ENCODE data around the gene MYRIP.

MYRIP gene

GRCh38 chr3:40102182-40102581, 292.8 kb downstream of the MYRIP start:
- H3K36me3 ChIP-seq, result no peaks in the 10 kb centered on the region
- H3K27ac ChIP-seq, result no peak overlapping the region
- H3K4me3 ChIP-seq (ENCODE audit: low read depth in 1 of 2, low read length in 1 of 2), result no peak overlapping the region
- no peaks in the 10 kb centered on the region for H3K9me3 ChIP-seq
- H3K4me1 ChIP-seq (ENCODE audit: control insufficient read depth in 1 of 2, insufficient read depth in 1 of 2, low read depth in 1 of 2, low read length in 1 of 2), result no peaks in the 10 kb centered on the region
- H3K27me3 ChIP-seq, result no peaks in the 10 kb centered on the region
- no peak for TF ChIP-seq CTCF (IDR thresholded peaks at IDR 0.05)

DNA sequence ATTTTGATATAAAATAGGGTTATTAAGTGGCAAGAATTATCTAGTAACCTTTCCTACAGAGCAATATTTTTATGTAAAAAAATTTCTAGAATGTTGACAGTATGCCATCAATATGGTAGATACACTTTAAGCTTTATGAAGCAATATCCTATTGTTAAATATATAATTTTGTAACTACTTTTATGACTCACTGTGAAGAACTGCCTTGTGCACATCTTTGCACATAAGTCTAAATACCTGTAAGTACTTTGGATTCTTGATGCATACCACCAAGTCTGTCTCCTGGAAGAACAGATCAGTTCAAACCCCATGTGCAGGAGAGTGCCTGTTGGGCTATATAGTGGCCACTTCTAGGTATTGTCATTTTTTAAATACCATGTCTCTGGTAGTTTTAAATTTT, 294.4 kb downstream of the MYRIP start:
- H3K27ac ChIP-seq, result no peak overlapping the region
- H3K27me3 ChIP-seq, result no peaks in the 10 kb centered on the region
- TF ChIP-seq CTCF (IDR thresholded peaks at IDR 0.05), result no peak
- no peaks in the 10 kb centered on the region for H3K36me3 ChIP-seq
- no peak overlapping the region for H3K4me3 ChIP-seq (ENCODE audit: low read depth in 1 of 2, low read length in 1 of 2)
- H3K4me1 ChIP-seq (ENCODE audit: control insufficient read depth in 1 of 2, insufficient read depth in 1 of 2, low read depth in 1 of 2, low read length in 1 of 2), result no peaks in the 10 kb centered on the region
- H3K9me3 ChIP-seq, result no peaks in the 10 kb centered on the region

DNA sequence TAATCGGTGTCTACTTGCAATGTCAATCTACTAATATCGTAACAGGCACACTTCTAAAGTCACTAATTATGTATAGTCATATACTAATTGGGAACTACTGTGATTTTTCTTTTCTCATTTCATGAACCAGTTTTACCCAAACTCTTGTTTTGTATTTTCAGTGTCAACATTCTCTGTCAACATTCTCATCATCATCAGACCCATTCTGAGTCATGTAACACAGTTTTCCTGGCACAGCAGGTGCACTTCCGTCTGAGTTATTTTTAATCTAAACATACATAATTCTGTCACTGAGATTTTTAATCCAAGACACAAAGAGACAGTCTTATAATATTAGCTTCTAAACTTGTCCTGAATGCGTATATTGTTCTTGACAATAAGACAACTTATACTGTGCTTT, 295.0 kb downstream of the MYRIP start:
- H3K4me3 ChIP-seq (ENCODE audit: low read depth in 1 of 2, low read length in 1 of 2), result no peak overlapping the region
- TF ChIP-seq CTCF (IDR thresholded peaks at IDR 0.05), result no peak
- H3K4me1 ChIP-seq (ENCODE audit: control insufficient read depth in 1 of 2, insufficient read depth in 1 of 2, low read depth in 1 of 2, low read length in 1 of 2), result no peaks in the 10 kb centered on the region
- no peaks in the 10 kb centered on the region for H3K36me3 ChIP-seq
- H3K27me3 ChIP-seq, result no peaks in the 10 kb centered on the region
- H3K27ac ChIP-seq, result no peak overlapping the region
- H3K9me3 ChIP-seq, result no peaks in the 10 kb centered on the region

GRCh38 chr3:40108643-40109042, 299.2 kb downstream of the MYRIP start:
- TF ChIP-seq CTCF (IDR thresholded peaks at IDR 0.05), result no peak
- Histone ChIP-seq H3K27ac (no peak overlapping the region), H3K27me3 (no peaks in the 10 kb centered on the region)

GRCh38 chr3:40109641-40110490, 300.5 kb downstream of the MYRIP start:
- Histone ChIP-seq H3K4me3 (ENCODE audit: low read depth in 1 of 2, low read length in 1 of 2) (no peak overlapping the region), H3K9me3 (no peaks in the 10 kb centered on the region), H3K4me1 (ENCODE audit: control insufficient read depth in 1 of 2, insufficient read depth in 1 of 2, low read depth in 1 of 2, low read length in 1 of 2) (no peaks in the 10 kb centered on the region), H3K27ac (no peak overlapping the region), H3K36me3 (no peaks in the 10 kb centered on the region), H3K27me3 (no peaks in the 10 kb centered on the region)
- TF ChIP-seq CTCF (IDR thresholded peaks at IDR 0.05), result no peak

More at GRCh38 chr3:40108643-40109042, 299.2 kb downstream of the MYRIP start:
- no peak overlapping the region for H3K4me3 ChIP-seq (ENCODE audit: low read depth in 1 of 2, low read length in 1 of 2)
- no peaks in the 10 kb centered on the region for H3K4me1 ChIP-seq (ENCODE audit: control insufficient read depth in 1 of 2, insufficient read depth in 1 of 2, low read depth in 1 of 2, low read length in 1 of 2)
- no peaks in the 10 kb centered on the region for H3K9me3 ChIP-seq
- no peaks in the 10 kb centered on the region for H3K36me3 ChIP-seq
